T-cell (primary cell): ENCODE data around the gene GUF1. TPM values are rescaled to one million over a fixed set of nuclear protein-coding genes. Genes with fewer than 3 reads are reported as not detected.

Experiments
- ATAC-seq, 4 experiments: fragments of 200-7000 bp in 3 of 4; fragments of 150-1000 bp in 1 of 4; cut with Tn5 transposase; replicated peaks in 1 of 4; 1 replicate in 3 of 4; 2 replicates in 1 of 4; pipeline ENCODE4 v1.10.0; 2021; ENCODE audit warnings: moderate library complexity in 3 of 4, mild to moderate bottlenecking in 2 of 4, moderate number of reproducible peaks in 1 of 4
- CTCF ChIA-PET, 2 donors: fragments of 300-600 bp; sonication (Branson Sonifier 250); formaldehyde crosslinking; loops; one replicate each; lab custom pipeline; 2022; ENCODE audit warnings: antibody characterized with exemption in 2 of 2; lab: Charles Lee
- POLR2A ChIA-PET, 2 donors: fragments of 300-600 bp; sonication (Branson Sonifier 250); formaldehyde crosslinking; loops; one replicate each; lab custom pipeline; 2022; ENCODE audit warnings: antibody characterized with exemption in 2 of 2; lab: Charles Lee
- DNase-seq, 35 experiments: peaks; one replicate each; pipeline versions ENCODE4 v3.0.0 to v3.0.0-alpha.2; 2013 to 2023
- H3K27ac ChIP-seq: one replicate; pipeline ENCODE4 v1.5.1; 2013; ENCODE audit warnings: low read length
- H3K27me3 ChIP-seq, 2 experiments: replicated peaks in 1 of 2; 1 replicate in 1 of 2; 2 replicates in 1 of 2; pipeline versions ENCODE4 v1.6.1 to v1.7.0; 2013; ENCODE audit warnings: low read length in 1 of 2, mixed read lengths in 1 of 2; ENCODE audit not compliant: control insufficient read depth in 2 of 2, insufficient read depth in 2 of 2; ENCODE audit errors: extremely low read depth in 1 of 2
- H3K36me3 ChIP-seq, 2 donors: 1 replicate in 1 of 2; 2 replicates in 1 of 2; pipeline versions ENCODE4 v1.6.1 to v1.7.0; 2013; ENCODE audit warnings: low read length in 1 of 2; ENCODE audit not compliant: control insufficient read depth in 2 of 2, insufficient read depth in 1 of 2; ENCODE audit errors: extremely low read depth in 1 of 2
- H3K4me1 ChIP-seq, 2 experiments: 1 replicate in 1 of 2; 2 replicates in 1 of 2; pipeline versions ENCODE4 v1.6.1 to v1.7.0; 2013; ENCODE audit warnings: low read length in 2 of 2, mixed read lengths in 1 of 2; ENCODE audit not compliant: insufficient read depth in 2 of 2, control insufficient read depth in 1 of 2; ENCODE audit errors: extremely low read depth in 1 of 2
- H3K4me3 ChIP-seq, 2 donors: 1 replicate in 1 of 2; 2 replicates in 1 of 2; pipeline versions ENCODE4 v1.5.1 to v1.7.0; 2013; ENCODE audit warnings: mild to moderate bottlenecking in 2 of 2, low read length in 1 of 2, moderate library complexity in 1 of 2; ENCODE audit not compliant: control insufficient read depth in 1 of 2; ENCODE audit errors: extremely low read depth in 1 of 2
- H3K9me3 ChIP-seq: 2 replicates; pipeline ENCODE4 v1.7.0; 2013
- H3K27ac Mint-ChIP-seq, 2 donors: one replicate each; pipeline ENCODE4 v1.8.0; 2020 to 2021; ENCODE audit warnings: mild to moderate bottlenecking in 2 of 2, mixed read lengths in 2 of 2
- H3K27me3 Mint-ChIP-seq, 2 donors: one replicate each; pipeline ENCODE4 v1.8.0; 2021 to 2022; ENCODE audit warnings: mixed read lengths in 2 of 2
- H3K36me3 Mint-ChIP-seq: one replicate; pipeline ENCODE4 v1.8.0; 2021; ENCODE audit warnings: mixed read lengths
- H3K4me1 Mint-ChIP-seq, 3 donors: one replicate each; pipeline ENCODE4 v1.8.0; 2020 to 2022; ENCODE audit warnings: mixed read lengths in 3 of 3, mild to moderate bottlenecking in 1 of 3
- H3K4me3 Mint-ChIP-seq, 3 donors: one replicate each; pipeline ENCODE4 v1.8.0; 2020 to 2022; ENCODE audit warnings: mild to moderate bottlenecking in 3 of 3, mixed read lengths in 3 of 3, moderate library complexity in 3 of 3
- H3K9me3 Mint-ChIP-seq, 3 donors: one replicate each; pipeline ENCODE4 v1.8.0; 2020 to 2022; ENCODE audit warnings: mixed read lengths in 3 of 3
- WGBS: methylation state at CpG from one replicate; pipeline ENCODE4 v1.1.5; 2013; ENCODE audit warnings: missing lambda C conversion rate; ENCODE audit not compliant: insufficient coverage; 5-methylcytosine and 5-hydroxymethylcytosine counted together
- total RNA-seq, 35 experiments: library from RNA in 6 of 35; stranded (reverse) in 6 of 35; fragments of 120-200 nt in 1 of 35; gene quantifications; one replicate each; pipeline versions ENCODE4 v1.2.1 to v1.2.4 and lab custom pipeline; 2013 to 2026

The GUF1 gene
- total RNA-seq = 10 to 100 TPM; 16.2 to 23.8 (median 21.2) TPM
- 18.6 TPM for total RNA-seq (2013)
- total RNA-seq (lab: John Stamatoyannopoulos, UW) = 30.2 to 108 (median 46.1) reads per million in 29 experiments

GRCh38 chr4:44678094-44679041 lies at the start of gene GUF1:
GUF1 (plus strand) TSS chr4:44678420; CDS start chr4:44678623, 203 bp downstream.
- WGBS = under 1% methylated on average over 53 of the region's 57 CpGs

GRCh38 chr4:44629280-44629866 lies 48.8 kb upstream of the GUF1 start:
- Histone ChIP-seq H3K9me3 (no peaks in the 10 kb centered on the region), H3K27ac (no peak overlapping the region), H3K27me3 (peaks cover 0 to 6% of the 10 kb centered on the region in 2 experiments), H3K4me1 (no peaks in the 10 kb centered on the region), H3K4me3 (no peak overlapping the region), H3K36me3 (no peaks in the 10 kb centered on the region)
- ATAC-seq (peak; percentile 57 to 72 (median 67)), DNase-seq (peak in 21 of 35 experiments; percentile 1 to 67 (median 10))
- Mint-ChIP-seq H3K9me3 (no peaks in the 10 kb centered on the region), H3K36me3 (no peaks in the 10 kb centered on the region), H3K4me1 (peaks cover 2 to 5% (median 3%) of the 10 kb centered on the region in 3 donors), H3K27ac (no peak overlapping the region), H3K27me3 (peaks cover 0 to 4% of the 10 kb centered on the region in 2 donors), H3K4me3 (no peak overlapping the region)
- WGBS = 0% methylated on average over 1 of the region's 2 CpGs
- POLR2A ChIA-PET = interaction anchor here in 1 of 2 donors (0.6 kb wide), 2 partner anchors 64 to 156 kb away, joined by 3 to 4 read pairs; no protein-coding TSS in a partner anchor
- CTCF ChIA-PET = interaction anchor here in 1 of 2 donors (1.0 to 1.2 kb wide), 3 partner anchors 9 to 1497 kb away, joined by 3 to 5 read pairs (median 4); partner anchors contain the start of gene GUF1

More at GRCh38 chr4:44678094-44679041, at the start of gene GUF1:
- Mint-ChIP-seq H3K4me1 (peaks cover 27 to 44% (median 32%) of the 10 kb centered on the region in 3 donors), H3K36me3 (peaks cover 7% of the 10 kb centered on the region), H3K27me3 (no peaks in the 10 kb centered on the region), H3K4me3 (peak within 1 kb of the TSS; percentile 93 to 97 (median 96)), H3K9me3 (no peaks in the 10 kb centered on the region), H3K27ac (peak within 1 kb of the TSS; percentile 98 to 99)
- DNase-seq (peak; percentile 73 to 94 (median 89)), ATAC-seq (peak; percentile 90 to 94 (median 93))
- H3K4me3 ChIP-seq = peak within 1 kb of the TSS; percentile 78 to 84
- ChIA-PET CTCF (interaction anchor here (0.7 to 2.2 kb wide), 9 partner anchors 13 to 81 kb away, joined by 3 to 11 read pairs (median 4); partner anchors contain the start of gene GNPDA2 (in 1 of the 2)), POLR2A (interaction anchor here (0.6 to 2.2 kb wide), 11 partner anchors 9 to 60 kb away, joined by 3 to 9 read pairs (median 4); partner anchors contain the start of gene GNPDA2 (in 2 of the 2))
- H3K9me3 ChIP-seq = no peaks in the 10 kb centered on the region
- H3K4me1 ChIP-seq = peaks cover 14 to 22% of the 10 kb centered on the region in 2 experiments
- no peaks in the 10 kb centered on the region for H3K27me3 ChIP-seq
- H3K27ac ChIP-seq = peak within 1 kb of the TSS; percentile 95
- H3K36me3 ChIP-seq = peaks cover 0 to 9% of the 10 kb centered on the region in 2 donors

GRCh38 chr4:44632089-44632488 lies 46.1 kb upstream of the GUF1 start:
- CTCF ChIA-PET = no interaction called here
- POLR2A ChIA-PET = interaction anchor here in 1 of 2 donors (0.6 kb wide), 1 partner anchor 124 kb away, joined by 3 read pairs; no protein-coding TSS in a partner anchor
- Histone ChIP-seq H3K4me3 (no peak overlapping the region), H3K4me1 (no peaks in the 10 kb centered on the region), H3K36me3 (no peaks in the 10 kb centered on the region), H3K27ac (no peak overlapping the region), H3K27me3 (peaks cover 0 to 6% of the 10 kb centered on the region in 2 experiments), H3K9me3 (no peaks in the 10 kb centered on the region)
- no peaks in the 10 kb centered on the region for H3K9me3 Mint-ChIP-seq
- H3K27ac Mint-ChIP-seq = no peak overlapping the region
- no peak for DNase-seq
- peaks cover 0 to 15% of the 10 kb centered on the region in 2 donors for H3K27me3 Mint-ChIP-seq
- no CpG with 5 or more reads among the region's 4 CpGs for WGBS
- H3K4me1 Mint-ChIP-seq = peaks cover 2 to 5% (median 3%) of the 10 kb centered on the region in 3 donors
- ATAC-seq = no peak
- H3K36me3 Mint-ChIP-seq = no peaks in the 10 kb centered on the region
- no peak overlapping the region for H3K4me3 Mint-ChIP-seq

- ATAC-seq = no peak
- DNase-seq = no peak
- CTCF ChIA-PET = no interaction called here
- Mint-ChIP-seq H3K36me3 (no peaks in the 10 kb centered on the region), H3K4me3 (no peak overlapping the region), H3K27me3 (peaks cover 0 to 16% of the 10 kb centered on the region in 2 donors), H3K4me1 (peaks cover 2 to 5% (median 3%) of the 10 kb centered on the region in 3 donors), H3K27ac (no peak overlapping the region), H3K9me3 (no peaks in the 10 kb centered on the region)
- Histone ChIP-seq H3K4me3 (no peak overlapping the region), H3K27me3 (peaks cover 0 to 6% of the 10 kb centered on the region in 2 experiments), H3K36me3 (no peaks in the 10 kb centered on the region), H3K27ac (no peak overlapping the region), H3K4me1 (no peaks in the 10 kb centered on the region), H3K9me3 (no peaks in the 10 kb centered on the region)
- 87% methylated on average over 5 of the region's 8 CpGs for WGBS
- POLR2A ChIA-PET = no interaction called here
These were observed 45.5 kb upstream of the GUF1 start for GRCh38 chr4:44632733-44633132.

GRCh38 chr4:44638091-44638490 lies 40.1 kb upstream of the GUF1 start:
- ChIA-PET POLR2A (no interaction called here), CTCF (no interaction called here)
- peaks cover 5% of the 10 kb centered on the region in 3 donors for H3K9me3 Mint-ChIP-seq
- DNase-seq = no peak
- ATAC-seq = no peak
- H3K36me3 Mint-ChIP-seq = peaks cover 4% of the 10 kb centered on the region
- H3K4me3 ChIP-seq = no peak overlapping the region
- H3K27me3 ChIP-seq = peaks cover 0 to 9% of the 10 kb centered on the region in 2 experiments
- H3K4me1 Mint-ChIP-seq = no peaks in the 10 kb centered on the region
- peaks cover 5 to 16% of the 10 kb centered on the region in 2 donors for H3K27me3 Mint-ChIP-seq
- WGBS = 67% methylated on average over 1 of the region's 4 CpGs
- no peak overlapping the region for H3K27ac Mint-ChIP-seq
- no peak overlapping the region for H3K4me3 Mint-ChIP-seq
- H3K27ac ChIP-seq = no peak overlapping the region
- H3K36me3 ChIP-seq = no peaks in the 10 kb centered on the region
- H3K9me3 ChIP-seq = no peaks in the 10 kb centered on the region
- no peaks in the 10 kb centered on the region for H3K4me1 ChIP-seq

GRCh38 chr4:44646151-44646550 lies 32.1 kb upstream of the GUF1 start:
- H3K36me3 Mint-ChIP-seq = peaks cover 4% of the 10 kb centered on the region
- peaks cover 8 to 21% (median 12%) of the 10 kb centered on the region in 3 donors for H3K9me3 Mint-ChIP-seq
- Histone ChIP-seq H3K4me3 (no peak overlapping the region), H3K36me3 (no peaks in the 10 kb centered on the region), H3K27ac (no peak overlapping the region), H3K9me3 (no peaks in the 10 kb centered on the region), H3K4me1 (no peaks in the 10 kb centered on the region), H3K27me3 (peaks cover 0 to 4% of the 10 kb centered on the region in 2 experiments)
- H3K27me3 Mint-ChIP-seq = peaks cover 2 to 10% of the 10 kb centered on the region in 2 donors
- no peak overlapping the region for H3K4me3 Mint-ChIP-seq
- DNase-seq = no peak
- ChIA-PET POLR2A (no interaction called here), CTCF (no interaction called here)
- WGBS = no CpG with 5 or more reads among the region's 1 CpG
- no peak overlapping the region for H3K27ac Mint-ChIP-seq
- H3K4me1 Mint-ChIP-seq = no peaks in the 10 kb centered on the region
- no peak for ATAC-seq
